ENCODE results near the gene HSD11B2.

- no peak for TF ChIP-seq CTCF (IDR thresholded peaks at IDR 0.05)
- no peak for TF ChIP-seq POLR2AphosphoS5 (IDR thresholded peaks at IDR 0.05; ENCODE audit: low read depth, low read length)
- TF ChIP-seq TCF7L2 (IDR thresholded peaks at IDR 0.05; ENCODE audit: low read depth, low read length): no peak
- no peak for TF ChIP-seq REST (IDR thresholded peaks at IDR 0.05; ENCODE audit: insufficient read depth in 1 of 2, low read depth in 2 of 2, low read length in 1 of 2)
- no peak for TF ChIP-seq SIN3A (IDR thresholded peaks at IDR 0.05; ENCODE audit: borderline replicate concordance, insufficient read depth, low read depth, low read length)
Measured at GRCh38 chr16:67432506-67432890, 1.6 kb downstream of the HSD11B2 start.
